Kidney glomerular epithelial cell (primary cell): ENCODE results near the gene RO60.
A peak's percentile ranks its signal among the peaks of the same experiment; 100 is the strongest.

Source experiments
- DNase-seq: peaks from one replicate; lab custom pipeline; 2025; lab: John Stamatoyannopoulos, UW

RO60 gene

GRCh38 chr1:193060938-193061337, 1.5 kb downstream of the RO60 start:
- no peak for DNase-seq

GRCh38 chr1:193062698-193063463, 3.5 kb downstream of the RO60 start:
- DNase-seq: no peak

- DNase-seq: no peak
Measured at GRCh38 chr1:193065954-193066353, 6.5 kb downstream of the RO60 start.

GRCh38 chr1:193066606-193067005, 7.2 kb downstream of the RO60 start:
- DNase-seq: no peak

- DNase-seq: no peak
Measured at GRCh38 chr1:193068013-193068412, 8.6 kb downstream of the RO60 start.

GRCh38 chr1:193069748-193070385, 10.5 kb downstream of the RO60 start:
- peak; percentile 7 for DNase-seq

GRCh38 chr1:193070386-193070753, 11.0 kb downstream of the RO60 start:
- DNase-seq: no peak

- DNase-seq: no peak
Measured at GRCh38 chr1:193070942-193071341, 11.5 kb downstream of the RO60 start.

GRCh38 chr1:193077991-193078390, 18.6 kb downstream of the RO60 start:
- no peak for DNase-seq

- no peak for DNase-seq
Measured at GRCh38 chr1:193079187-193079586, 19.8 kb downstream of the RO60 start.

GRCh38 chr1:193083365-193084088, 24.1 kb downstream of the RO60 start:
- DNase-seq: no peak

- no peak for DNase-seq
Measured at GRCh38 chr1:193085263-193085662, 25.9 kb downstream of the RO60 start.

- DNase-seq: no peak
Measured at GRCh38 chr1:193086342-193086741, 26.9 kb downstream of the RO60 start.

- no peak for DNase-seq
Measured at GRCh38 chr1:193087893-193088292, 28.5 kb downstream of the RO60 start.

GRCh38 chr1:193090865-193091264, 31.5 kb downstream of the RO60 start:
- no peak for DNase-seq

- DNase-seq: no peak
Measured at GRCh38 chr1:193094112-193094511, 34.7 kb downstream of the RO60 start.

- no peak for DNase-seq
Measured at GRCh38 chr1:193102662-193103061, 43.2 kb downstream of the RO60 start.

- no peak for DNase-seq
Measured at GRCh38 chr1:193103759-193104501, 44.5 kb downstream of the RO60 start.

GRCh38 chr1:193104502-193104906, 45.1 kb downstream of the RO60 start:
- DNase-seq: no peak

GRCh38 chr1:193104907-193105820, 45.8 kb downstream of the RO60 start, which contains the start of gene GLRX2:
Gene GLRX2 (minus strand): TSS chr1:193105414. CDS start chr1:193105382, 32 bp downstream.
- DNase-seq: peak; percentile 80

- DNase-seq: no peak
Measured at GRCh38 chr1:193105821-193106177, 46.4 kb downstream of the RO60 start.
